Activated CD4-positive, alpha-beta T cell treated with anti-CD3 and anti-CD28 coated beads for 4 hours (primary cell): Measurements from ENCODE around the gene SCRN1.
A peak's percentile ranks its signal among the peaks of the same experiment; 100 is the strongest.

Experiments
- DNase-seq, 2 donors: peaks; one replicate each; pipeline ENCODE4 v3.0.0-alpha.2; 2020

The SCRN1 gene

GRCh38 chr7:30001998-30002397, 12.4 kb upstream of the SCRN1 start:
- DNase-seq = no peak

- DNase-seq = no peak
Measured at GRCh38 chr7:29998489-29998888, 8.9 kb upstream of the SCRN1 start.

GRCh38 chr7:29996321-29996720, 6.7 kb upstream of the SCRN1 start:
- DNase-seq = no peak

- no peak for DNase-seq
Measured at GRCh38 chr7:29995652-29996051, 6.1 kb upstream of the SCRN1 start.

- no peak for DNase-seq
Measured at GRCh38 chr7:29993140-29993539, 3.5 kb upstream of the SCRN1 start.

GRCh38 chr7:29991937-29992336, 2.3 kb upstream of the SCRN1 start:
- no peak for DNase-seq

- DNase-seq = no peak
Measured at GRCh38 chr7:29990931-29991330, 1.3 kb upstream of the SCRN1 start.

- peak; percentile 11 to 14 for DNase-seq
Measured at GRCh38 chr7:29988424-29989256, 961 bp downstream of the SCRN1 start.

GRCh38 chr7:29987811-29988317, 1.7 kb downstream of the SCRN1 start:
- DNase-seq = no peak

- no peak for DNase-seq
Measured at GRCh38 chr7:29987083-29987482, 2.5 kb downstream of the SCRN1 start.

GRCh38 chr7:29980151-29980550, 9.4 kb downstream of the SCRN1 start:
- DNase-seq = no peak

- DNase-seq = no peak
Measured at GRCh38 chr7:29977886-29978651, 11.5 kb downstream of the SCRN1 start.

- DNase-seq = no peak
Measured at GRCh38 chr7:29976673-29977415, 12.8 kb downstream of the SCRN1 start.

GRCh38 chr7:29976266-29976665, 13.3 kb downstream of the SCRN1 start:
- DNase-seq = no peak

- DNase-seq = no peak
Measured at GRCh38 chr7:29975561-29975960, 14.0 kb downstream of the SCRN1 start.

- DNase-seq = no peak
Measured at GRCh38 chr7:29974286-29974685, 15.3 kb downstream of the SCRN1 start.

GRCh38 chr7:29972315-29972669, 17.3 kb downstream of the SCRN1 start:
- DNase-seq = no peak

GRCh38 chr7:29971566-29972314, 17.9 kb downstream of the SCRN1 start:
- no peak for DNase-seq

GRCh38 chr7:29970158-29970557, 19.4 kb downstream of the SCRN1 start:
- no peak for DNase-seq

- no peak for DNase-seq
Measured at GRCh38 chr7:29969738-29970137, 19.9 kb downstream of the SCRN1 start.

- no peak for DNase-seq
Measured at GRCh38 chr7:29968683-29969395, 20.8 kb downstream of the SCRN1 start.

- DNase-seq = no peak
Measured at GRCh38 chr7:29965030-29965429, 24.6 kb downstream of the SCRN1 start.
